ENCODE data around the gene PRKCB. TPM values are rescaled to one million over a fixed set of nuclear protein-coding genes. Genes with fewer than 3 reads are reported as not detected.

PRKCB gene
- polyA plus RNA-seq, 3 donors = 57.4 to 87.4 (median 75.5) TPM

DNA sequence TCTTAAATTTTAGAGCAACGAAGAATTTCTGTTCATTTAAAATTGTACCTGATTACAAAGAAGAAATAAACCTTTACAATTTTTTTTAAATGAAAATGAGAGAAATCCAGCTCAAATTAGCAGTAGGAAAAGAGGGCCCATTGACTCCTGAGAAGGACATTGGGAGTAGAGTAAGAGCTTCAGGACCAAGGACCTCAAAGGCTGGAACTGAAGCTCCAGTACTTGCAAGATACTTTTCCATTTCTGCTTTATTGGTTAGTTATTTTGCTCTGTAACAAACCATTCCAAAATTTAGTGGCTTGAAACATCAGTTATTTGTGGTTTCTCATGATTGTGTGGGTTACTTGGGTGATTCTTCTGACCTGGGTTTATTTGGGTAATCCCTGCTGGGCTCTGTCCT, 165.9 kb downstream of the PRKCB start:
- Histone ChIP-seq H3K4me1 (ENCODE audit: control insufficient read depth in 1 of 2, insufficient read depth in 2 of 2, low read length in 2 of 2) (peaks cover 0 to 7% of the 10 kb centered on the region in 2 donors), H3K27me3 (ENCODE audit: control insufficient read depth in 2 of 2, insufficient read depth in 2 of 2, low read length in 2 of 2) (no peaks in the 10 kb centered on the region), H3K4me3 (replicated peaks in 1 of 3; ENCODE audit: low read depth in 2 of 3, low read length in 3 of 3) (no peak overlapping the region), H3K36me3 (replicated peaks in 1 of 2; ENCODE audit: control insufficient read depth in 1 of 2, insufficient read depth in 2 of 2, low read length in 2 of 2) (peaks cover 24 to 76% of the 10 kb centered on the region in 2 donors), H2AFZ (ENCODE audit: insufficient read depth, low read depth, low read length, poor library complexity, severe bottlenecking) (no peak overlapping the region), H4K20me1 (ENCODE audit: insufficient read depth, low read length) (peaks cover 100% of the 10 kb centered on the region), H3K79me2 (ENCODE audit: insufficient read depth, low read length) (peaks cover 33% of the 10 kb centered on the region), H3K27ac (ENCODE audit: low read depth in 1 of 2, low read length in 2 of 2) (no peak overlapping the region), H3K9me3 (replicated peaks in 1 of 2; ENCODE audit: control insufficient read depth in 1 of 2, insufficient read depth in 1 of 2, low read length in 2 of 2) (no peaks in the 10 kb centered on the region), H3K4me2 (replicated peaks; ENCODE audit: extremely low read depth, low read length, poor library complexity, severe bottlenecking) (no peak overlapping the region), H3K9ac (ENCODE audit: insufficient read depth, low read length, poor library complexity, severe bottlenecking) (no peak overlapping the region)
- Mint-ChIP-seq H3K27me3 (ENCODE audit: low read depth in 3 of 3) (no peaks in the 10 kb centered on the region), H3K4me3 (no peak overlapping the region), H3K36me3 (peaks cover 58 to 62% of the 10 kb centered on the region in 2 donors), H3K4me1 (peaks cover 12% of the 10 kb centered on the region), H3K9me3 (no peaks in the 10 kb centered on the region), H3K27ac (peak overlapping the region in 4 of 7 donors; percentile 15 to 83 (median 51))
- no peak for DNase-seq
- intact Hi-C loops (cut with micrococcal nuclease) = no loop called here
- TF ChIP-seq, protein P1, sequence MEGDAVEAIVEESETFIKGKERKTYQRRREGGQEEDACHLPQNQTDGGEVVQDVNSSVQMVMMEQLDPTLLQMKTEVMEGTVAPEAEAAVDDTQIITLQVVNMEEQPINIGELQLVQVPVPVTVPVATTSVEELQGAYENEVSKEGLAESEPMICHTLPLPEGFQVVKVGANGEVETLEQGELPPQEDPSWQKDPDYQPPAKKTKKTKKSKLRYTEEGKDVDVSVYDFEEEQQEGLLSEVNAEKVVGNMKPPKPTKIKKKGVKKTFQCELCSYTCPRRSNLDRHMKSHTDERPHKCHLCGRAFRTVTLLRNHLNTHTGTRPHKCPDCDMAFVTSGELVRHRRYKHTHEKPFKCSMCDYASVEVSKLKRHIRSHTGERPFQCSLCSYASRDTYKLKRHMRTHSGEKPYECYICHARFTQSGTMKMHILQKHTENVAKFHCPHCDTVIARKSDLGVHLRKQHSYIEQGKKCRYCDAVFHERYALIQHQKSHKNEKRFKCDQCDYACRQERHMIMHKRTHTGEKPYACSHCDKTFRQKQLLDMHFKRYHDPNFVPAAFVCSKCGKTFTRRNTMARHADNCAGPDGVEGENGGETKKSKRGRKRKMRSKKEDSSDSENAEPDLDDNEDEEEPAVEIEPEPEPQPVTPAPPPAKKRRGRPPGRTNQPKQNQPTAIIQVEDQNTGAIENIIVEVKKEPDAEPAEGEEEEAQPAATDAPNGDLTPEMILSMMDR (IDR thresholded peaks at IDR 0.05) = no peak
- WGBS (ENCODE audit: insufficient coverage) = no CpG with 5 or more reads among the region's 1 CpG

DNA sequence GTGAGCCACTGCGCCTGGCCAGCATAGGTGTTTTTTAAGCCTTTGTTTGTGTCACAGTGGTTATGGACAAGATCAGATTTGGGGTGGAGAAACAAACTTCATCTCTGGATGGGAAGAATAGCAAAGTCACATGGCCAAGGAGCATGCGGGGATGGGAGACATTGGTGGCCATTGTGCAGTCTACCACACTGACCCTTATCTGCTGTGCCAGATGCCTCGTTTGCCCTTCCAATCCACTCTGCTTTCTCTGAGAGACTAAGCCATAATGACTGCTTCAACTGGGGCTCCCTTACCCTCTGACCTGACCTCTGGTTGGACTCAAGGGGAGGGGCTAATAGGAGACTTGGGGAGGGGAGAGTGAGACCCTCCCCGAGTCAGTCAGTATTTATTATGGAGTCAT, 166.8 kb downstream of the PRKCB start:
- peaks cover 33% of the 10 kb centered on the region for H3K79me2 ChIP-seq (ENCODE audit: insufficient read depth, low read length)

More for the DNA sequence above, 166.8 kb downstream of the PRKCB start:
- peaks cover 100% of the 10 kb centered on the region for H4K20me1 ChIP-seq (ENCODE audit: insufficient read depth, low read length)
- no peaks in the 10 kb centered on the region for H3K9me3 ChIP-seq (replicated peaks in 1 of 2; ENCODE audit: control insufficient read depth in 1 of 2, insufficient read depth in 1 of 2, low read length in 2 of 2)
- H3K27me3 ChIP-seq (ENCODE audit: control insufficient read depth in 2 of 2, insufficient read depth in 2 of 2, low read length in 2 of 2) = no peaks in the 10 kb centered on the region
- TF ChIP-seq, protein P1 (IDR thresholded peaks at IDR 0.05) = no peak
- no peak overlapping the region for H2AFZ ChIP-seq (ENCODE audit: insufficient read depth, low read depth, low read length, poor library complexity, severe bottlenecking)
- peaks cover 58 to 62% of the 10 kb centered on the region in 2 donors for H3K36me3 Mint-ChIP-seq
- no peak overlapping the region for H3K9ac ChIP-seq (ENCODE audit: insufficient read depth, low read length, poor library complexity, severe bottlenecking)
- no peak overlapping the region for H3K4me3 ChIP-seq (replicated peaks in 1 of 3; ENCODE audit: low read depth in 2 of 3, low read length in 3 of 3)
- peaks cover 29 to 76% of the 10 kb centered on the region in 2 donors for H3K36me3 ChIP-seq (replicated peaks in 1 of 2; ENCODE audit: control insufficient read depth in 1 of 2, insufficient read depth in 2 of 2, low read length in 2 of 2)
- WGBS (ENCODE audit: insufficient coverage) = 100% methylated on average over 2 of the region's 4 CpGs
- peaks cover 19% of the 10 kb centered on the region for H3K4me1 Mint-ChIP-seq
- no peak for DNase-seq
- no peak overlapping the region for H3K4me2 ChIP-seq (replicated peaks; ENCODE audit: extremely low read depth, low read length, poor library complexity, severe bottlenecking)
- H3K27ac ChIP-seq (ENCODE audit: low read depth in 1 of 2, low read length in 2 of 2) = no peak overlapping the region
- no peak overlapping the region for H3K4me3 Mint-ChIP-seq
- no peaks in the 10 kb centered on the region for H3K9me3 Mint-ChIP-seq
- peak overlapping the region in 3 of 7 donors; percentile 1 to 73 (median 41) for H3K27ac Mint-ChIP-seq
- H3K27me3 Mint-ChIP-seq (ENCODE audit: low read depth in 3 of 3) = no peaks in the 10 kb centered on the region
- H3K4me1 ChIP-seq (ENCODE audit: control insufficient read depth in 1 of 2, insufficient read depth in 2 of 2, low read length in 2 of 2) = peaks cover 0 to 10% of the 10 kb centered on the region in 2 donors
- intact Hi-C loops (cut with micrococcal nuclease) = no loop called here

Data from CD14-positive monocyte (primary cell).